ENCODE measurements around the gene FAM219A. TPM values are rescaled to one million over a fixed set of nuclear protein-coding genes. Genes with fewer than 3 reads are reported as not detected.

Gene FAM219A
- total RNA-seq, 1 experiment from 2014 or later, result 14.7 TPM

DNA sequence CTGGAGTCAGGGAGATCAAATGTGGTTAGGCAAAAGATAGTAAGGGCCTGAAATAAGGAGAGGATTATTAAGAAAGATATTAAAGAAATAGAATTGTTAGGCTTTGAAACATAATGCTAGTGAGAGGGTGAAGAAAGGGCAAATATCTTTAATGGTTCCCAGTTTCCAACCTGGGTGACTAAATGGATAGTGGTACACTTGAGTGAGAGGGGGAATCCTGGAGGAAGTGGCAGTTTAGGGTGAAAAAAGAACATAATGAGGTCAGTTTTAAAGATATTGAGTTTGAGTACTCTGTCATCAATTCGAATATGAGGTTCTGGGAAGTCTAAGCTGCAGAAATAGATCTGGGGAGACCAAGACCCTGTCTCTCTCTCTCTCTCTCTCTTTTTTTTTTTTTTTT is 19.2 kb upstream of the FAM219A start:
- ChIA-PET POLR2A (no interaction called here), CTCF (no interaction called here)
- intact Hi-C loops (cut with micrococcal nuclease; ENCODE audit: unreplicated experiment), result no loop called here
- Mint-ChIP-seq H3K27me3 (ENCODE audit: insufficient read depth, unreplicated experiment) (peaks cover 3% of the 10 kb centered on the region), H3K4me3 (ENCODE audit: unreplicated experiment) (no peak overlapping the region), H3K36me3 (ENCODE audit: insufficient read depth, unreplicated experiment) (no peaks in the 10 kb centered on the region), H3K9me3 (ENCODE audit: unreplicated experiment) (no peaks in the 10 kb centered on the region), H3K27ac (ENCODE audit: unreplicated experiment) (no peak overlapping the region), H3K4me1 (ENCODE audit: low read depth, unreplicated experiment) (no peaks in the 10 kb centered on the region)
- BruUV-seq (replicated peaks), result no TSS peak
- H3K4me1 ChIP-seq, result no peaks in the 10 kb centered on the region
- H3K4me3 ChIP-seq (ENCODE audit: low read depth, low read length), result no peak overlapping the region
- no peaks in the 10 kb centered on the region for H3K36me3 ChIP-seq (ENCODE audit: control insufficient read depth, insufficient read depth, low read length)
- TF ChIP-seq, protein P1, sequence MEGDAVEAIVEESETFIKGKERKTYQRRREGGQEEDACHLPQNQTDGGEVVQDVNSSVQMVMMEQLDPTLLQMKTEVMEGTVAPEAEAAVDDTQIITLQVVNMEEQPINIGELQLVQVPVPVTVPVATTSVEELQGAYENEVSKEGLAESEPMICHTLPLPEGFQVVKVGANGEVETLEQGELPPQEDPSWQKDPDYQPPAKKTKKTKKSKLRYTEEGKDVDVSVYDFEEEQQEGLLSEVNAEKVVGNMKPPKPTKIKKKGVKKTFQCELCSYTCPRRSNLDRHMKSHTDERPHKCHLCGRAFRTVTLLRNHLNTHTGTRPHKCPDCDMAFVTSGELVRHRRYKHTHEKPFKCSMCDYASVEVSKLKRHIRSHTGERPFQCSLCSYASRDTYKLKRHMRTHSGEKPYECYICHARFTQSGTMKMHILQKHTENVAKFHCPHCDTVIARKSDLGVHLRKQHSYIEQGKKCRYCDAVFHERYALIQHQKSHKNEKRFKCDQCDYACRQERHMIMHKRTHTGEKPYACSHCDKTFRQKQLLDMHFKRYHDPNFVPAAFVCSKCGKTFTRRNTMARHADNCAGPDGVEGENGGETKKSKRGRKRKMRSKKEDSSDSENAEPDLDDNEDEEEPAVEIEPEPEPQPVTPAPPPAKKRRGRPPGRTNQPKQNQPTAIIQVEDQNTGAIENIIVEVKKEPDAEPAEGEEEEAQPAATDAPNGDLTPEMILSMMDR (IDR thresholded peaks at IDR 0.05; ENCODE audit: insufficient read depth in 1 of 2, low read depth in 1 of 2, low read length in 1 of 2, severe bottlenecking in 1 of 2, unreplicated experiment in 1 of 2), result no peak
- H3K27me3 ChIP-seq (replicated peaks; ENCODE audit: control insufficient read depth, insufficient read depth, low read length), result no peaks in the 10 kb centered on the region
- no peak for DNase-seq
- no peaks in the 10 kb centered on the region for H3K9me3 ChIP-seq

DNA sequence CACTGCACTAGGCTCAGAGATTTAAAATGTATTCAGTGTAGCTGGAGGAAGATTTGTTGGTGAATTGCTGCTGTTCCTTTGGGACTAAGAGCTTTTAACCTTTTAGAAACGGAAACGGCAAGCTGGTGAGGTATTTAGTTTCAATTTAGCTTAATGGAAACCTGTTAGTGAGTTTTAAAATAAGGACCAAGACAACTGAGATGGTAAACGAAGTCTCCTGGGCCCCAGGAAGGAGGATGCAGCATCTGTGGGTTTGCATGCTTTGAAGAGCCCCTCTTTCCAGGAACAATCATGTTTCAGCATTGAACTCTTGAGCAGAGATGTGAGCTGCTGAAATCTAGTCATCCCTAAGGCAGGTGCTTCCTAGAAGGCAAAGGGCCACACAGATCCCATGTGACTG is 16.7 kb upstream of the FAM219A start:
- peaks cover 6% of the 10 kb centered on the region for H3K27me3 Mint-ChIP-seq (ENCODE audit: insufficient read depth, unreplicated experiment)
- Histone ChIP-seq H3K9me3 (no peaks in the 10 kb centered on the region), H3K4me3 (ENCODE audit: low read depth, low read length) (no peak overlapping the region), H3K36me3 (ENCODE audit: control insufficient read depth, insufficient read depth, low read length) (no peaks in the 10 kb centered on the region), H3K27me3 (replicated peaks; ENCODE audit: control insufficient read depth, insufficient read depth, low read length) (no peaks in the 10 kb centered on the region), H3K4me1 (no peaks in the 10 kb centered on the region)
- no peak overlapping the region for H3K4me3 Mint-ChIP-seq (ENCODE audit: unreplicated experiment)
- intact Hi-C loops (cut with micrococcal nuclease; ENCODE audit: unreplicated experiment), result no loop called here
- no TSS peak for BruUV-seq (replicated peaks)
- TF ChIP-seq, protein P1 (IDR thresholded peaks at IDR 0.05; ENCODE audit: insufficient read depth in 1 of 2, low read depth in 1 of 2, low read length in 1 of 2, severe bottlenecking in 1 of 2, unreplicated experiment in 1 of 2), result no peak
- no peak for DNase-seq
- ChIA-PET CTCF (interaction anchor here (1.0 kb wide), 1 partner anchor 71 kb away, joined by 3 read pairs; no protein-coding TSS in a partner anchor), POLR2A (no interaction called here)
- no peak overlapping the region for H3K27ac Mint-ChIP-seq (ENCODE audit: unreplicated experiment)
- H3K9me3 Mint-ChIP-seq (ENCODE audit: unreplicated experiment), result no peaks in the 10 kb centered on the region
- H3K4me1 Mint-ChIP-seq (ENCODE audit: low read depth, unreplicated experiment), result no peaks in the 10 kb centered on the region
- H3K36me3 Mint-ChIP-seq (ENCODE audit: insufficient read depth, unreplicated experiment), result no peaks in the 10 kb centered on the region

DNA sequence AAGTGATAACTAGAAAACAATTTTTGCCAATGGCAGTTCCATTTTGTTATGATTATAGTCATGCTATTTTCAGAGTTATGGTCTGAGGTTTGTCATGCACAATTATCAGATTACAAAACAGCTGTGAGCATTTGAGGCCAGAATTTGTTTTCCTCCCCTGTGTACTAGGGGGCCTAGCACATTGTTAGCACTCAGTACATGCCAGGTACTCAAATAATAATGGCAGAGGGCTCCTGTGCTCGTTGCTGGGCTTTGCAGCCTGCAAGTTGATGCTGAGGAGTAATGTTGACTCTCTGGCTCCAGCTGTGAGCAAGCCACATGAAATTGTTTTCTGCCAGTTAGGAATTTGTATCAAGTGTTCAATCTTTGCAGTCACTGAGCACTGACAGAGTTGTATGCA is 7.1 kb upstream of the FAM219A start:
- Mint-ChIP-seq H3K4me3 (ENCODE audit: unreplicated experiment) (no peak overlapping the region), H3K27ac (ENCODE audit: unreplicated experiment) (no peak overlapping the region), H3K27me3 (ENCODE audit: insufficient read depth, unreplicated experiment) (peaks cover 8% of the 10 kb centered on the region), H3K36me3 (ENCODE audit: insufficient read depth, unreplicated experiment) (no peaks in the 10 kb centered on the region), H3K4me1 (ENCODE audit: low read depth, unreplicated experiment) (no peaks in the 10 kb centered on the region), H3K9me3 (ENCODE audit: unreplicated experiment) (no peaks in the 10 kb centered on the region)
- CTCF ChIA-PET, result no interaction called here
- no peak overlapping the region for H3K4me3 ChIP-seq (ENCODE audit: low read depth, low read length)
- BruUV-seq (replicated peaks), result no TSS peak
- H3K9me3 ChIP-seq, result no peaks in the 10 kb centered on the region
- H3K36me3 ChIP-seq (ENCODE audit: control insufficient read depth, insufficient read depth, low read length), result no peaks in the 10 kb centered on the region
- intact Hi-C loops (cut with micrococcal nuclease; ENCODE audit: unreplicated experiment), result no loop called here
- H3K4me1 ChIP-seq, result no peaks in the 10 kb centered on the region
- H3K27me3 ChIP-seq (replicated peaks; ENCODE audit: control insufficient read depth, insufficient read depth, low read length), result no peaks in the 10 kb centered on the region
- DNase-seq, result no peak
- POLR2A ChIA-PET, result no interaction called here
- TF ChIP-seq, protein P1 (IDR thresholded peaks at IDR 0.05; ENCODE audit: insufficient read depth in 1 of 2, low read depth in 1 of 2, low read length in 1 of 2, severe bottlenecking in 1 of 2, unreplicated experiment in 1 of 2), result no peak

Measured in Caco-2 (cell line).